ENCODE results near the gene MTHFSD.
A peak's percentile ranks its signal among the peaks of the same experiment; 100 is the strongest.

The MTHFSD gene

GRCh38 chr16:86584071-86584685, 29.1 kb upstream of the MTHFSD start:
- DNase-seq: peak; percentile 77

GRCh38 chr16:86581458-86581857, 26.4 kb upstream of the MTHFSD start:
- peak; percentile 56 for DNase-seq

GRCh38 chr16:86580791-86581170, 25.7 kb upstream of the MTHFSD start:
- no peak for DNase-seq

GRCh38 chr16:86580063-86580790, 25.2 kb upstream of the MTHFSD start:
- DNase-seq: peak; percentile 18

- DNase-seq: peak; percentile 55
Measured at GRCh38 chr16:86579268-86580062, 24.4 kb upstream of the MTHFSD start.

- peak; percentile 85 for DNase-seq
Measured at GRCh38 chr16:86578611-86579267, 23.7 kb upstream of the MTHFSD start.

GRCh38 chr16:86578061-86578599, 23.1 kb upstream of the MTHFSD start, which contains the start of gene FOXL1:
TSS of gene FOXL1 (plus strand) at chr16:86578549. CDS start at chr16:86578724, 175 bp downstream.
- DNase-seq: peak; percentile 89

GRCh38 chr16:86577314-86577971, 22.4 kb upstream of the MTHFSD start:
- DNase-seq: peak; percentile 71

- DNase-seq: no peak
Measured at GRCh38 chr16:86576591-86577313, 21.7 kb upstream of the MTHFSD start.

GRCh38 chr16:86575754-86576557, 20.9 kb upstream of the MTHFSD start:
- peak; percentile 97 for DNase-seq

- no peak for DNase-seq
Measured at GRCh38 chr16:86575095-86575685, 20.2 kb upstream of the MTHFSD start.

GRCh38 chr16:86574646-86575045, 19.6 kb upstream of the MTHFSD start:
- DNase-seq: no peak

- DNase-seq: no peak
Measured at GRCh38 chr16:86573646-86574508, 18.8 kb upstream of the MTHFSD start.

- DNase-seq: peak; percentile 96
Measured at GRCh38 chr16:86573215-86573614, 18.2 kb upstream of the MTHFSD start.

GRCh38 chr16:86572606-86573005, 17.6 kb upstream of the MTHFSD start:
- no peak for DNase-seq

GRCh38 chr16:86572041-86572521, 17.0 kb upstream of the MTHFSD start:
- DNase-seq: peak; percentile 47

GRCh38 chr16:86571530-86571915, 16.5 kb upstream of the MTHFSD start:
- peak; percentile 15 for DNase-seq

All from fibroblast of skin of back (primary cell).